Activated B cell treated with CpG ODN at 0.5 μM for 24 hours (primary cell): Measurements from ENCODE around the gene NCF2. TPM values are rescaled to one million over a fixed set of nuclear protein-coding genes. Genes with fewer than 3 reads are reported as not detected.
"Not testable (repeated sequence)": the region's sequence is repeated elsewhere in the genome, so short reads cannot be mapped to it uniquely, and the experiment has no call there.

Source experiments
- ATAC-seq: fragments of 200-7000 bp; cut with Tn5 transposase; one replicate; pipeline ENCODE4 v1.10.0; 2021; ENCODE audit warnings: low read depth, mild to moderate bottlenecking, moderate library complexity
- CTCF ChIA-PET: fragments of 350-600 bp; sonication (Branson Sonifier 250); formaldehyde crosslinking; loops from one replicate; lab custom pipeline; 2021; ENCODE audit warnings: antibody characterized with exemption; lab: Charles Lee
- POLR2A ChIA-PET: fragments of 350-600 bp; sonication (Branson Sonifier 250); formaldehyde crosslinking; loops from one replicate; lab custom pipeline; 2021; ENCODE audit warnings: antibody characterized with exemption; lab: Charles Lee
- DNase-seq: peaks from one replicate; pipeline ENCODE4 v3.0.0; 2022
- H3K27ac Mint-ChIP-seq: one replicate; pipeline ENCODE4 v1.8.0; 2020; ENCODE audit warnings: mixed read lengths
- H3K27me3 Mint-ChIP-seq: one replicate; pipeline ENCODE4 v1.8.0; 2021; ENCODE audit warnings: mixed read lengths
- H3K36me3 Mint-ChIP-seq: one replicate; pipeline ENCODE4 v1.8.0; 2021; ENCODE audit warnings: low read depth, mixed read lengths
- H3K4me1 Mint-ChIP-seq: one replicate; pipeline ENCODE4 v1.8.0; 2021; ENCODE audit warnings: mixed read lengths
- H3K4me3 Mint-ChIP-seq: one replicate; pipeline ENCODE4 v1.8.0; 2020; ENCODE audit warnings: mild to moderate bottlenecking, mixed read lengths
- H3K9me3 Mint-ChIP-seq: one replicate; pipeline ENCODE4 v1.8.0; 2020; ENCODE audit warnings: mixed read lengths
- intact Hi-C: fragments of 100-400 bp; cut with micrococcal nuclease; formaldehyde crosslinking; loops from one replicate; pipeline ENCODE4 v1.15.1; 2024
- total RNA-seq: library from RNA; stranded (reverse); gene quantifications from 2 replicates; pipeline ENCODE4 v1.2.3, GENCODE V29; 2022
- TF ChIP-seq, protein P1 (sequence below): fragments of 200-600 bp; IDR thresholded peaks from one replicate; pipeline ENCODE4 v1.8.0; 2022; ENCODE audit warnings: antibody characterized with exemption, mild to moderate bottlenecking

NCF2 gene
- total RNA-seq, 1 donor from 2014 or later = 101 TPM

DNA sequence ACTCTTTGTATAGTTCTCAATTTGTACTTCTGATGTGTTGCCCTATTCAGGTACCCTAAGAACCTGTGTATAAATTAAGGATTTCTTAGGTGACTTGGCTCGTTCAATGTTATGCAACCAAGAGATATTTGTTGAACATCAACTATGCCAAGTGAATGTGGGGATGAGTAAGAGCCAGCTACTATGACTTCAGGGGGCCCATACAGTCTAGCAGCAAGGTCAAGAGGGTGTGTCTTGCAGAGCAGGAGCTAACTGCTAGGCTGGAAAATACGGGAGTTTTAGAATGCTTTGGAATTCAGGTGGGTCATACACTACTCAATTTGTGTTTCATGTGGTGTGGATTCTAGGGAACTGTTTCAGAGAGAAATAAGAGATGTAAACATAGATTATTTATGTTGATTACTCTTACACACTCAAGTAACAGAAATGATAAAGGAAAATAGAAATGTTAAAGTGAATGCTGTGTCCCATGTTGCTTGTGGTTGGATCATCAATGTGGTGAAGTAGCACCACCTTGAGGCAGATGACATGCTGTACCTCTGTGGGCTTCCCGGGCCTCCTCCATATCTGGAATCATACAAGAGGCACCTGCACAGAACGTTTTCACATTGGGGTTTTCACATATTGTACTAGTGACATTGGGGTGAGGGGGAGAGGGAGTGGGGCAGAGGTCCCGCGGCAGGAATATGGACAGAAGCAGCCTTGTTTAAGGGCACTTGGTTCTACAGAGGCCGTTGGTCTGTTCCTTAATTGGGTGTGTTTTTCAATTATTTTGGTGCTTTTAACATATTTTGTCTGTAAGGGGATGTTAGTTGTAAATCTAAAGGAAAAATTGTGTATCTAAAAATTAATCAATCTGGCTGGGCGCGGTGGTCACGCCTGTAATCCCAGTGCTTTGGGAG lies 32.9 kb upstream of the NCF2 start:
- CTCF ChIA-PET = interaction anchor here (0.6 to 1.1 kb wide), 10 partner anchors 14 to 341 kb away, joined by 3 to 6 read pairs (median 4); no protein-coding TSS in a partner anchor
- Mint-ChIP-seq H3K4me3 (no peak overlapping the region), H3K9me3 (no peaks in the 10 kb centered on the region), H3K4me1 (peaks cover 26% of the 10 kb centered on the region), H3K27ac (peak overlapping the region; percentile 50), H3K27me3 (no peaks in the 10 kb centered on the region), H3K36me3 (peaks cover 39% of the 10 kb centered on the region)
- intact Hi-C loops = loop anchor here (1.0 to 2.0 kb wide), 8 partner anchors 14 to 660 kb away; partner anchors contain the start of gene NCF2
- ATAC-seq = peak; percentile 94
- POLR2A ChIA-PET = interaction anchor here (1.0 to 1.4 kb wide), 3 partner anchors 30 to 153 kb away, joined by 3 to 6 read pairs (median 3); no protein-coding TSS in a partner anchor
- TF ChIP-seq, protein P1, sequence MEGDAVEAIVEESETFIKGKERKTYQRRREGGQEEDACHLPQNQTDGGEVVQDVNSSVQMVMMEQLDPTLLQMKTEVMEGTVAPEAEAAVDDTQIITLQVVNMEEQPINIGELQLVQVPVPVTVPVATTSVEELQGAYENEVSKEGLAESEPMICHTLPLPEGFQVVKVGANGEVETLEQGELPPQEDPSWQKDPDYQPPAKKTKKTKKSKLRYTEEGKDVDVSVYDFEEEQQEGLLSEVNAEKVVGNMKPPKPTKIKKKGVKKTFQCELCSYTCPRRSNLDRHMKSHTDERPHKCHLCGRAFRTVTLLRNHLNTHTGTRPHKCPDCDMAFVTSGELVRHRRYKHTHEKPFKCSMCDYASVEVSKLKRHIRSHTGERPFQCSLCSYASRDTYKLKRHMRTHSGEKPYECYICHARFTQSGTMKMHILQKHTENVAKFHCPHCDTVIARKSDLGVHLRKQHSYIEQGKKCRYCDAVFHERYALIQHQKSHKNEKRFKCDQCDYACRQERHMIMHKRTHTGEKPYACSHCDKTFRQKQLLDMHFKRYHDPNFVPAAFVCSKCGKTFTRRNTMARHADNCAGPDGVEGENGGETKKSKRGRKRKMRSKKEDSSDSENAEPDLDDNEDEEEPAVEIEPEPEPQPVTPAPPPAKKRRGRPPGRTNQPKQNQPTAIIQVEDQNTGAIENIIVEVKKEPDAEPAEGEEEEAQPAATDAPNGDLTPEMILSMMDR = no peak
- peak; percentile 20 for DNase-seq

DNA sequence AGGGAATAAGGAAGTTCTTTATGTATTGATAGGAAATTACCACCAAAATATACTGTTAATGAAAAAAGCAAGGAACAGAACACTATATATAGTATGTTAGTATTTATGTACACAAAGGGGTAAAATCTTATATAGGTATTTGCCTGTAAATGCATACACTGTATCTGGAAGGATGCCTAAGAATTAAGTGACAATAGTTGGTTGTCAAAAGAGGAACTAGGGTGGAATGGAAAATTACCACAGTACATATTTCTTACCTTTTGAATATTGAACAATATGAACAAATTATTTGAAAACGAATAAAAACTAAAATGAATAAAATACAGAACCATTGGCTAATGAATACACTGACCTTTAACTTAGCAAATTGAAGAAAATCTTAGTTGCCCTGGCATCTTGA lies 31.8 kb upstream of the NCF2 start:
- ATAC-seq = peak; percentile 38

DNA sequence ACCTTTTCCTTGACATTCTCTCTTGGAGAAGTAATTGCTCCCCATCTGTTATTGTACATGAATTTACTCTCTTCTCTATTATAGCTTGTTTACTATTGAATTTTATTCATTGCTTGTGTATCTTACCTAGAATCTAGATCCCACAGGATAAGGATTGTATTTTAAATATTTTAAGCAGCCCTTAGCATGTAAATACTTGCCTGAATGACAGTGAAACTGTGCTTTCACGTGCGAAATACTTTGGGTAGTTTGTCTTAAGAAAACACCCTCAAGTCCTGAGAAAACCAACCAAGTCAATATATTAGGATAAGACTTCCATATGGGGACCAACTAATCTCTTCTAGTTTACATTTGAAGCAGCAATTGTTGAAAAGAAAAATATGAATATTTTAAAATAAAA lies 30.1 kb upstream of the NCF2 start:
- ChIA-PET POLR2A (interaction anchor here (1.2 kb wide), 1 partner anchor 30 kb away, joined by 3 read pairs; the partner anchor contains the start of gene NCF2), CTCF (interaction anchor here (0.9 to 1.4 kb wide), 3 partner anchors 13 to 76 kb away, joined by 3 read pairs; no protein-coding TSS in a partner anchor)
- peaks cover 26% of the 10 kb centered on the region for H3K4me1 Mint-ChIP-seq
- DNase-seq = no peak
- TF ChIP-seq, protein P1 = no peak
- intact Hi-C loops = no loop called here
- H3K36me3 Mint-ChIP-seq = peaks cover 20% of the 10 kb centered on the region
- H3K9me3 Mint-ChIP-seq = no peaks in the 10 kb centered on the region
- no peak overlapping the region for H3K27ac Mint-ChIP-seq
- no peaks in the 10 kb centered on the region for H3K27me3 Mint-ChIP-seq
- no peak overlapping the region for H3K4me3 Mint-ChIP-seq
- ATAC-seq = no peak

More for the DNA sequence above, 31.8 kb upstream of the NCF2 start:
- ChIA-PET POLR2A (interaction anchor here (1.4 to 1.5 kb wide), 3 partner anchors 15 to 151 kb away, joined by 3 to 6 read pairs (median 4); no protein-coding TSS in a partner anchor), CTCF (interaction anchor here (0.9 to 1.0 kb wide), 3 partner anchors 22 to 340 kb away, joined by 3 to 6 read pairs (median 3); no protein-coding TSS in a partner anchor)
- H3K36me3 Mint-ChIP-seq = peaks cover 31% of the 10 kb centered on the region
- peaks cover 26% of the 10 kb centered on the region for H3K4me1 Mint-ChIP-seq
- TF ChIP-seq, protein P1 = no peak
- H3K9me3 Mint-ChIP-seq = no peaks in the 10 kb centered on the region
- DNase-seq = no peak
- no peak overlapping the region for H3K4me3 Mint-ChIP-seq
- peak overlapping the region; percentile 15 for H3K27ac Mint-ChIP-seq
- no peaks in the 10 kb centered on the region for H3K27me3 Mint-ChIP-seq
- intact Hi-C loops = loop anchor here (2.0 kb wide), 3 partner anchors 13 to 659 kb away; no protein-coding TSS in a partner anchor

DNA sequence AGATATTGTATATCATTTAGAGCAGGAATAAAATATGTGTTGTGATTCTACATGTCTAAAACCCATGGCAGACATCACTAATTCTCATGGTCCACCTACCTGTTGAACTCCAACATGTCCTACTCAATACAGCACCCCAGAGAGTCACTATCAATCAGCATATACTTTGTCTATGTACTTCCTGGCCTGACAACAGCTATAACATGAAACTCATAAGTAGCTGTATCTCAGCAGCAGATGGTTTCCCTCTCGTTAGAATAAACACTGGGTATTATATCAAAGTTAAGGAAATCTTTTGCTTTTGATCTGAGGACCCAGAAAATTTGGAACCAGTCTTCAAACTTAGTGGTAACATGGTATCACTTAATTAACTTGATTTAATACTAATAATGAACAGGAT lies 29.5 kb upstream of the NCF2 start:
- Mint-ChIP-seq H3K4me3 (no peak overlapping the region), H3K9me3 (no peaks in the 10 kb centered on the region), H3K27me3 (no peaks in the 10 kb centered on the region), H3K4me1 (peaks cover 26% of the 10 kb centered on the region), H3K36me3 (peaks cover 15% of the 10 kb centered on the region), H3K27ac (no peak overlapping the region)
- CTCF ChIA-PET = interaction anchor here (1.2 kb wide), 1 partner anchor 14 kb away, joined by 3 read pairs; no protein-coding TSS in a partner anchor
- POLR2A ChIA-PET = interaction anchor here (0.6 to 1.2 kb wide), 2 partner anchors 29 to 147 kb away, joined by 3 read pairs; partner anchors contain the start of genes NCF2 and SMG7
- intact Hi-C loops = no loop called here
- TF ChIP-seq, protein P1 = no peak
- ATAC-seq (no peak), DNase-seq (no peak)

DNA sequence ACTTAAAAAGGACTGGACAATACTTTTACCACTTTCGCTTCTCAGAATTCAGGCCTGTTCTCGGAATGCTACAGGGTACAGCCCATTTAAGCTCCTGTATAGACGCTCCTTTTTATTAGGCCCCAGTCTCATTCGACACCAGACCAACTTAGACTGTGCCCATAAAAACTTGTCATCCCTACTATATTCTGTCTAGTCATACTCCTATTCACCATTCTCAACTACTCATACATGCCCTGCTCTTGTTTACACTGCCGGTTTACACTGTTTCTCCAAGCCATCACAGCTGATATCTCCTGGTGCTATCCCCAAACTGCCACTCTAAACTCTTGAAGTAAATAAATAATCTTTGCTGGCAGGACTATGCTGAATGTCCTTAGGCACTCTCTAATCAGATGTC lies 27.9 kb upstream of the NCF2 start:
- intact Hi-C loops, H3K9me3 Mint-ChIP-seq, DNase-seq, H3K4me3 Mint-ChIP-seq, H3K27ac Mint-ChIP-seq, POLR2A ChIA-PET, H3K27me3 Mint-ChIP-seq, H3K36me3 Mint-ChIP-seq, ATAC-seq: not testable (repeated sequence)
- H3K4me1 Mint-ChIP-seq = peaks cover 22% of the 10 kb centered on the region
- CTCF ChIA-PET = interaction anchor here (1.4 kb wide), 1 partner anchor 9 kb away, joined by 3 read pairs; no protein-coding TSS in a partner anchor

DNA sequence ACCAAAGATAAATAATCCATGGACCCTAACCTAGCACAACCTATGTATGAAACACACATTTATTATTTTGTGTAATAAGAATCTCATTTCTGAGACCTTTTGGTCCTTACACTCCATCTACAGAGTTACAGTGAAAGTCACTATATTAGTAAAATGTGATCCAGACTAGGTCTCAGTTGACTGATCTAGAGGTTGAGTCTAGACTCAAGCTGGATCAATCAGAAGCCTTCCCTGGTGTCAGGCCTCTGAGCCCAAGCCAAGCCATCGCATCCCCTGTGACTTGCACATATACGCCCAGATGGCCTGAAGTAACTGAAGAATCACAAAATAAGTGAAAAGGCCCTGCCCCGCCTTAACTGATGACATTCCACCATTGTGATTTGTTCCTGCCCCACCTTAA lies 22.7 kb upstream of the NCF2 start:
- H3K27me3 Mint-ChIP-seq, ATAC-seq, DNase-seq, H3K9me3 Mint-ChIP-seq, H3K4me3 Mint-ChIP-seq, H3K27ac Mint-ChIP-seq, intact Hi-C loops, H3K36me3 Mint-ChIP-seq: not testable (repeated sequence)
- ChIA-PET POLR2A (interaction anchor here (1.0 kb wide), 1 partner anchor 23 kb away, joined by 3 read pairs; no protein-coding TSS in a partner anchor), CTCF (interaction anchor here (1.5 kb wide), 1 partner anchor 23 kb away, joined by 4 read pairs; the partner anchor contains the start of gene NCF2)
- H3K4me1 Mint-ChIP-seq = peaks cover 19% of the 10 kb centered on the region
